Transverse colon (tissue), 3 donors: Measurements from ENCODE around the gene SHMT1.

ENCODE experiments used
- EP300 ChIP-seq: sonication (generic); formaldehyde crosslinking; IDR thresholded peaks from one replicate; pipeline ENCODE4 v1.6.1; 2017; ENCODE audit warnings: antibody characterized with exemption, low read depth
- TF ChIP-seq, protein P1 (sequence below), 5 experiments: fragments of 200-600 bp in 3 of 5; fragments of 450-650 bp in 2 of 5; sonication (generic) in 3 of 5; IDR thresholded peaks; 1 replicate in 2 of 5; 2 replicates in 3 of 5; pipeline ENCODE4 v1.5.1; 2016 to 2017; ENCODE audit warnings: antibody characterized with exemption in 5 of 5, inconsistent platforms in 3 of 5, mild to moderate bottlenecking in 2 of 5, moderate library complexity in 1 of 5

GRCh38 chr17:18364166-18364565 lies 816 bp upstream of the SHMT1 start:
- TF ChIP-seq, protein P1, sequence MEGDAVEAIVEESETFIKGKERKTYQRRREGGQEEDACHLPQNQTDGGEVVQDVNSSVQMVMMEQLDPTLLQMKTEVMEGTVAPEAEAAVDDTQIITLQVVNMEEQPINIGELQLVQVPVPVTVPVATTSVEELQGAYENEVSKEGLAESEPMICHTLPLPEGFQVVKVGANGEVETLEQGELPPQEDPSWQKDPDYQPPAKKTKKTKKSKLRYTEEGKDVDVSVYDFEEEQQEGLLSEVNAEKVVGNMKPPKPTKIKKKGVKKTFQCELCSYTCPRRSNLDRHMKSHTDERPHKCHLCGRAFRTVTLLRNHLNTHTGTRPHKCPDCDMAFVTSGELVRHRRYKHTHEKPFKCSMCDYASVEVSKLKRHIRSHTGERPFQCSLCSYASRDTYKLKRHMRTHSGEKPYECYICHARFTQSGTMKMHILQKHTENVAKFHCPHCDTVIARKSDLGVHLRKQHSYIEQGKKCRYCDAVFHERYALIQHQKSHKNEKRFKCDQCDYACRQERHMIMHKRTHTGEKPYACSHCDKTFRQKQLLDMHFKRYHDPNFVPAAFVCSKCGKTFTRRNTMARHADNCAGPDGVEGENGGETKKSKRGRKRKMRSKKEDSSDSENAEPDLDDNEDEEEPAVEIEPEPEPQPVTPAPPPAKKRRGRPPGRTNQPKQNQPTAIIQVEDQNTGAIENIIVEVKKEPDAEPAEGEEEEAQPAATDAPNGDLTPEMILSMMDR (IDR thresholded peaks at IDR 0.05) = no peak
- TF ChIP-seq EP300 = no peak
